Astrocyte (in vitro differentiated cells and primary cell): ENCODE measurements around the gene LHFPL3. TPM values are rescaled to one million over a fixed set of nuclear protein-coding genes. Genes with fewer than 3 reads are reported as not detected.

Source experiments
- DNase-seq: peaks from one replicate; pipeline ENCODE4 v3.0.0-alpha.2; 2010; ENCODE audit warnings: low read depth
- FAIRE-seq: peaks from 2 replicates; lab custom pipeline; 2011; peaks lifted over from hg19 to GRCh38; lab: Jason Lieb, UNC
- H2AFZ ChIP-seq: 2 replicates; pipeline ENCODE4 v1.6.0; 2012; ENCODE audit warnings: low read depth, low read length, inconsistent platforms
- H3K27ac ChIP-seq: 2 replicates; pipeline ENCODE4 v1.5.1; 2011; ENCODE audit warnings: low read depth, low read length, inconsistent platforms
- H3K27me3 ChIP-seq: 2 replicates; pipeline ENCODE4 v1.6.0; 2011; ENCODE audit warnings: low read length, inconsistent platforms; ENCODE audit not compliant: insufficient read depth
- H3K36me3 ChIP-seq: 2 replicates; pipeline ENCODE4 v1.5.1; 2011; ENCODE audit warnings: low read length, inconsistent platforms; ENCODE audit not compliant: insufficient read depth
- H3K4me1 ChIP-seq: 2 replicates; pipeline ENCODE4 v1.5.1; 2011; ENCODE audit warnings: low read length, inconsistent platforms; ENCODE audit not compliant: insufficient read depth
- H3K4me2 ChIP-seq: 2 replicates; pipeline ENCODE4 v1.6.0; 2012; ENCODE audit warnings: low read length, inconsistent platforms
- H3K4me3 ChIP-seq: 2 replicates; pipeline ENCODE4 v1.5.1; 2011; ENCODE audit warnings: low read depth, mild to moderate bottlenecking, low read length, inconsistent platforms; ENCODE audit not compliant: insufficient read depth
- H3K79me2 ChIP-seq: 2 replicates; pipeline ENCODE4 v1.6.0; 2012; ENCODE audit warnings: mild to moderate bottlenecking, low read length, inconsistent platforms; ENCODE audit not compliant: insufficient read depth
- H3K9ac ChIP-seq: 2 replicates; pipeline ENCODE4 v1.6.0; 2012; ENCODE audit warnings: mild to moderate bottlenecking, low read length, inconsistent platforms
- H3K9me3 ChIP-seq: 2 replicates; pipeline ENCODE4 v1.5.1; 2012; ENCODE audit warnings: low read depth, mild to moderate bottlenecking, low read length, inconsistent platforms; ENCODE audit not compliant: insufficient read depth
- H4K20me1 ChIP-seq: 2 replicates; pipeline ENCODE4 v1.6.0; 2012; ENCODE audit warnings: low read length, inconsistent platforms; ENCODE audit not compliant: insufficient read depth
- H3K27ac Mint-ChIP-seq: one replicate; pipeline ENCODE4 v1.8.0; 2021; ENCODE audit warnings: mild to moderate bottlenecking, mixed read lengths; ENCODE audit not compliant: unreplicated experiment
- H3K27me3 Mint-ChIP-seq: one replicate; pipeline ENCODE4 v1.8.0; 2021; ENCODE audit warnings: low read depth, mixed read lengths; ENCODE audit not compliant: unreplicated experiment
- H3K36me3 Mint-ChIP-seq: one replicate; pipeline ENCODE4 v1.8.0; 2021; ENCODE audit warnings: low read depth, mixed read lengths; ENCODE audit not compliant: unreplicated experiment
- H3K4me1 Mint-ChIP-seq: one replicate; pipeline ENCODE4 v1.8.0; 2021; ENCODE audit warnings: low read depth, mixed read lengths; ENCODE audit not compliant: unreplicated experiment
- H3K4me3 Mint-ChIP-seq: one replicate; pipeline ENCODE4 v1.8.0; 2021; ENCODE audit warnings: mild to moderate bottlenecking, moderate library complexity, mixed read lengths; ENCODE audit not compliant: unreplicated experiment
- H3K9me3 Mint-ChIP-seq: one replicate; pipeline ENCODE4 v1.8.0; 2021; ENCODE audit warnings: mild to moderate bottlenecking, mixed read lengths; ENCODE audit not compliant: unreplicated experiment
- CTCF ChIP-seq: IDR thresholded peaks from 2 replicates; pipeline ENCODE4 v1.5.1; 2011; ENCODE audit warnings: low read depth, mild to moderate bottlenecking, inconsistent platforms, low read length, moderate library complexity; ENCODE audit not compliant: insufficient read depth
- EZH2 ChIP-seq: IDR thresholded peaks from 2 replicates; pipeline ENCODE4 v1.6.1; 2012; ENCODE audit warnings: mild to moderate bottlenecking, low read length, inconsistent platforms; ENCODE audit not compliant: insufficient read depth
- total RNA-seq: library from RNA; stranded (reverse); gene quantifications from 2 replicates; pipeline ENCODE4 v1.2.1, GENCODE V29; 2021

Gene LHFPL3
- total RNA-seq, 1 donor from 2014 or later, result not detected

- Mint-ChIP-seq H3K27ac (no peak overlapping the region), H3K4me1 (peaks cover 3% of the 10 kb centered on the region), H3K36me3 (no peaks in the 10 kb centered on the region), H3K4me3 (no peak overlapping the region), H3K9me3 (peaks cover 11% of the 10 kb centered on the region), H3K27me3 (peaks cover 3% of the 10 kb centered on the region)
- H4K20me1 ChIP-seq, result no peaks in the 10 kb centered on the region
- H3K9me3 ChIP-seq, result peaks cover 4% of the 10 kb centered on the region
- TF ChIP-seq CTCF (no peak), EZH2 (no peak)
- DNase-seq (no peak), FAIRE-seq (no peak)
- H3K27me3 ChIP-seq, result no peaks in the 10 kb centered on the region
- no peaks in the 10 kb centered on the region for H3K4me1 ChIP-seq
- no peaks in the 10 kb centered on the region for H3K36me3 ChIP-seq
- no peak overlapping the region for H3K4me2 ChIP-seq
- H2AFZ ChIP-seq, result no peak overlapping the region
- H3K79me2 ChIP-seq, result no peaks in the 10 kb centered on the region
- no peak overlapping the region for H3K9ac ChIP-seq
- no peak overlapping the region for H3K4me3 ChIP-seq
- H3K27ac ChIP-seq, result no peak overlapping the region
These were observed 550.2 kb downstream of the LHFPL3 start for GRCh38 chr7:104878577-104878976.

DNA sequence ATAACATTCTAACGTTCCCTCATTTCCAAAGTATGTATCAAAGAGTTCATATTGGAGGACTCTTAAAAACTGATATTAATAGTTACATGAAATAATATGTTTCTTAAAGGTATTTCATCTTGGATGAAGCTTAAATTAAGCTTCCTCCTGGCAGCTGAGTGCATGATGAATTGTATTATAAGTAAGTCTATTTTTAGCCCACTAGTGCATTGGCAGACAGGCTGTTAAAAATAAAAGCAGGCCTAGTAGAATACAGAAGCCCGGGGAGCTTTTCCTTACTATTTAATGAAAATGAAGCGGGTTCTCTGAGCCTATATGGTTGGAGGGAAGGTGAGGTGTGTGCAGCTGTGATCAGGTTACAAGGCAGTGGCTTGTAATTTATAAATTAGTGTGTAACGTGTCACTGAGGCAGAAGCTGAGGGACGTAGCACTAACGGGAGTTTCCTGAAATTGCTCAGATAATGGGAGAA, 554.9 kb downstream of the LHFPL3 start:
- no peaks in the 10 kb centered on the region for H3K27me3 ChIP-seq
- peaks cover 2% of the 10 kb centered on the region for H3K27me3 Mint-ChIP-seq
- H3K27ac ChIP-seq, result no peak overlapping the region
- no peak overlapping the region for H3K4me3 Mint-ChIP-seq
- H3K79me2 ChIP-seq, result no peaks in the 10 kb centered on the region
- H3K9me3 Mint-ChIP-seq, result peaks cover 13% of the 10 kb centered on the region
- H3K4me1 ChIP-seq, result no peaks in the 10 kb centered on the region
- FAIRE-seq (no peak), DNase-seq (no peak)
- H4K20me1 ChIP-seq, result no peaks in the 10 kb centered on the region
- H3K9me3 ChIP-seq, result peaks cover 4% of the 10 kb centered on the region
- no peak overlapping the region for H3K27ac Mint-ChIP-seq
- TF ChIP-seq CTCF, result no peak
- no peak for TF ChIP-seq EZH2
- H3K9ac ChIP-seq, result no peak overlapping the region
- no peak overlapping the region for H3K4me2 ChIP-seq
- no peaks in the 10 kb centered on the region for H3K36me3 Mint-ChIP-seq
- no peak overlapping the region for H2AFZ ChIP-seq
- H3K4me3 ChIP-seq, result no peak overlapping the region
- H3K4me1 Mint-ChIP-seq, result peaks cover 4% of the 10 kb centered on the region
- no peaks in the 10 kb centered on the region for H3K36me3 ChIP-seq

- Histone ChIP-seq H2AFZ (peak overlapping the region; percentile 11), H3K4me3 (no peak overlapping the region), H3K4me2 (peak overlapping the region; percentile 17), H3K9me3 (peaks cover 4% of the 10 kb centered on the region), H3K79me2 (no peaks in the 10 kb centered on the region), H4K20me1 (no peaks in the 10 kb centered on the region), H3K4me1 (no peaks in the 10 kb centered on the region), H3K9ac (no peak overlapping the region), H3K36me3 (no peaks in the 10 kb centered on the region), H3K27ac (no peak overlapping the region), H3K27me3 (no peaks in the 10 kb centered on the region)
- H3K4me3 Mint-ChIP-seq, result no peak overlapping the region
- H3K4me1 Mint-ChIP-seq, result peaks cover 4% of the 10 kb centered on the region
- H3K9me3 Mint-ChIP-seq, result peaks cover 13% of the 10 kb centered on the region
- DNase-seq, result peak; percentile 60
- no peak overlapping the region for H3K27ac Mint-ChIP-seq
- peak; percentile 95 for TF ChIP-seq CTCF
- no peak for TF ChIP-seq EZH2
- FAIRE-seq, result no peak
- H3K36me3 Mint-ChIP-seq, result no peaks in the 10 kb centered on the region
- H3K27me3 Mint-ChIP-seq, result peaks cover 2% of the 10 kb centered on the region
These were observed 555.5 kb downstream of the LHFPL3 start for GRCh38 chr7:104883718-104884452.
